Body of pancreas (tissue), 4 donors: Measurements from ENCODE around the gene RAMP1. TPM values are rescaled to one million over a fixed set of nuclear protein-coding genes. Genes with fewer than 3 reads are reported as not detected.

ENCODE experiments used
- ATAC-seq: fragments of 150-250 bp; one replicate; pipeline ENCODE4 v1.9.1; 2016
- DNase-seq, 4 donors: peaks; one replicate each; pipeline ENCODE4 v3.0.0-alpha.2; 2019
- H3K27ac ChIP-seq, 4 donors: fragments of 200-600 bp; sonication (generic); 1 replicate in 3 of 4; 2 replicates in 1 of 4; pipeline versions ENCODE4 v1.5.1 to v1.6.1; 2016 to 2019; ENCODE audit warnings: mild to moderate bottlenecking in 1 of 4, mixed read lengths in 1 of 4, moderate library complexity in 1 of 4
- H3K27me3 ChIP-seq, 2 donors: fragments of 200-600 bp; sonication (generic); one replicate each; pipeline ENCODE4 v1.6.0; 2016; ENCODE audit warnings: mild to moderate bottlenecking in 1 of 2
- H3K36me3 ChIP-seq, 2 donors: fragments of 200-600 bp; sonication (generic); replicated peaks in 1 of 2; 2 replicates each; pipeline ENCODE4 v1.5.1; 2016; ENCODE audit warnings: low read depth in 2 of 2; ENCODE audit not compliant: insufficient read depth in 1 of 2
- H3K4me1 ChIP-seq: fragments of 200-600 bp; sonication (generic); one replicate; pipeline ENCODE4 v1.6.0; 2016
- H3K4me3 ChIP-seq, 2 donors: fragments of 200-600 bp; sonication (generic); 1 replicate in 1 of 2; 2 replicates in 1 of 2; pipeline ENCODE4 v1.5.1; 2016 to 2019
- H3K9me3 ChIP-seq, 3 donors: fragments of 200-600 bp; sonication (generic); 1 replicate in 2 of 3; 2 replicates in 1 of 3; pipeline ENCODE4 v1.5.1; 2016
- POLR2A ChIP-seq, 3 donors: fragments of 450-650 bp; IDR thresholded peaks; one replicate each; pipeline ENCODE4 v1.6.1; 2016; ENCODE audit warnings: antibody characterized with exemption in 3 of 3, mild to moderate bottlenecking in 2 of 3
- WGBS, 2 donors: methylation state at CpG; one replicate each; pipeline ENCODE4 v1.1.5; 2017; 5-methylcytosine and 5-hydroxymethylcytosine counted together
- intact Hi-C: fragments of 100-400 bp; cut with DNase I; formaldehyde crosslinking; loops from one replicate; pipeline ENCODE4 v1.15.1; 2023
- total RNA-seq, 2 donors: library from RNA; depleted of rRNA; stranded (reverse); fragments of >200 nt; gene quantifications; one replicate each; pipeline ENCODE4 v1.1.0, GENCODE V29; 2016
- TF ChIP-seq, protein P1 (sequence below), 7 experiments: fragments of 450-650 bp in 4 of 7; fragments of 200-600 bp in 3 of 7; sonication (generic) in 3 of 7; IDR thresholded peaks; one replicate each; pipeline ENCODE4 v1.5.1; 2016 to 2019; ENCODE audit warnings: antibody characterized with exemption in 7 of 7

Gene RAMP1
- total RNA-seq, 2 donors from 2014 or later, result 74.2 to 85.4 TPM

DNA sequence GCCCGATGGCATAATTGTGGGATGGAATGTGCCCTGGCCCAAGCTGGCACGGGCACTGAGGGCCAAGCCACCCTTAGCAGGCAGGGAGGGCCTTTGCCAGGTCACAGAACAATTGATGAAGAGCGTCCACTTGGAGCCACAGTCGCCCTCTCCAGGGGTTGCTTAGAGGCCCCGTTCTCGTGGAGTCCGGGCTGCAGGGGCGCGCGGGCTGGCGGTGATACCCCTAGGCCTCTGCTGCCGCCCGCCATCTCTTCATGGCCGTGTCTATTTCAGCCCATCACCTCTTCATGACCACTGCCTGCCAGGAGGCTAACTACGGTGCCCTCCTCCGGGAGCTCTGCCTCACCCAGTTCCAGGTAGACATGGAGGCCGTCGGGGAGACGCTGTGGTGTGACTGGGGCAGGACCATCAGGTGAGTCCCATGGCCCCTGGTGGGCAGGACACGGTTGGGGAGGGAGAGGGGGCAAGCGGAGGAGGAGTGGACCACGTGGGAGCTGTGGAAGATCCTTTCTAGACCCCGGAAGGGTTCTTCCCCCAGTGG is 17.6 kb downstream of the RAMP1 start:
- no peaks in the 10 kb centered on the region for H3K9me3 ChIP-seq
- H3K36me3 ChIP-seq, result no peaks in the 10 kb centered on the region
- TF ChIP-seq, protein P1, sequence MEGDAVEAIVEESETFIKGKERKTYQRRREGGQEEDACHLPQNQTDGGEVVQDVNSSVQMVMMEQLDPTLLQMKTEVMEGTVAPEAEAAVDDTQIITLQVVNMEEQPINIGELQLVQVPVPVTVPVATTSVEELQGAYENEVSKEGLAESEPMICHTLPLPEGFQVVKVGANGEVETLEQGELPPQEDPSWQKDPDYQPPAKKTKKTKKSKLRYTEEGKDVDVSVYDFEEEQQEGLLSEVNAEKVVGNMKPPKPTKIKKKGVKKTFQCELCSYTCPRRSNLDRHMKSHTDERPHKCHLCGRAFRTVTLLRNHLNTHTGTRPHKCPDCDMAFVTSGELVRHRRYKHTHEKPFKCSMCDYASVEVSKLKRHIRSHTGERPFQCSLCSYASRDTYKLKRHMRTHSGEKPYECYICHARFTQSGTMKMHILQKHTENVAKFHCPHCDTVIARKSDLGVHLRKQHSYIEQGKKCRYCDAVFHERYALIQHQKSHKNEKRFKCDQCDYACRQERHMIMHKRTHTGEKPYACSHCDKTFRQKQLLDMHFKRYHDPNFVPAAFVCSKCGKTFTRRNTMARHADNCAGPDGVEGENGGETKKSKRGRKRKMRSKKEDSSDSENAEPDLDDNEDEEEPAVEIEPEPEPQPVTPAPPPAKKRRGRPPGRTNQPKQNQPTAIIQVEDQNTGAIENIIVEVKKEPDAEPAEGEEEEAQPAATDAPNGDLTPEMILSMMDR (IDR thresholded peaks at IDR 0.05), result no peak
- TF ChIP-seq POLR2A (IDR thresholded peaks at IDR 0.05), result no peak
- H3K4me1 ChIP-seq, result peaks cover 37% of the 10 kb centered on the region
- H3K27me3 ChIP-seq, result no peaks in the 10 kb centered on the region
- no peak overlapping the region for H3K4me3 ChIP-seq
- H3K27ac ChIP-seq, result no peak overlapping the region
- 91 to 92% methylated on average over 20 to 21 of the region's 23 CpGs for WGBS, 2 donors
- DNase-seq (peak in 1 of 4 donors; percentile 3), ATAC-seq (no peak)
- intact Hi-C loops, result no loop called here

DNA sequence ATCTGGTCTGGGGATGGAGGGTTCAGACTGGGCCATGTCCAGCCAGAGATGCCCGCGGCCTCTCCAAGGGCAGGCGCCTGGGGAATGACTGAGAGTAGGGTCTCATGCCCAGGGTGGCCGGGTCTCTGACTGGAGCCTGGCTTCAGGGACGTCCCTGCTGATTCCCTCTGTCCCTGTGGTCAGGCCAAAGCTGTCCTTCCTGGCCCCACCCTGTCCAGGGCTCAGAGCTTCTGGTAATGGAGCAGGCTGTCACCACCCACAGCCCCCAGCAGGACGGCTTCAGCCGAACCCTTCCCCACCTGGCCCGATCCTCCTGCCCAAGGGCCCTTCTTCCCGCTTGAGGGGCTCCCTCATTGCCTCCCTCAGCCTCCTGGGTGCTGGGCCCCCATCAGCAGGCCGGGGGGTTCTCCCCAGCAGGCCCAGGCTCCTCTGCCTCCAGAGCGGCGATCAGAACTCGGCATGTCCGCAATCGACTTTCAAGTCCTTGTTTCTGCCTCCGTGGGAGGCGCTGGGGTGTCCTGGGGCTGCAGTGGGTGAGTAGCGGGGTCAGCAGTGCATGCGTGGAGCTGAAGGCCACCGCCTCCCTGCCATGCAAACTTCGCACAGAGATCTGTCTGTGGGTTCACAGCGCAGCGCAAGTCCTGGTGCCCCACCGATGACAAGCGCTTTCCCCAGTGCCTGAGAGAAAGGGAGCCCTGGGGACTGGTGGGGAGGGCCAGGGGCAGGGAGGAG is 18.3 kb downstream of the RAMP1 start:
- ATAC-seq (no peak), DNase-seq (peak in 2 of 4 donors; percentile 3 to 6)
- no peak for TF ChIP-seq POLR2A (IDR thresholded peaks at IDR 0.05)
- TF ChIP-seq, protein P1 (IDR thresholded peaks at IDR 0.05), result no peak
- intact Hi-C loops, result no loop called here
- peak overlapping the region in 1 of 4 donors; percentile 44 for H3K27ac ChIP-seq
- 95 to 97% methylated on average over 16 to 18 of the region's 25 CpGs for WGBS, 2 donors
- H3K4me3 ChIP-seq, result no peak overlapping the region
- no peaks in the 10 kb centered on the region for H3K27me3 ChIP-seq
- no peaks in the 10 kb centered on the region for H3K9me3 ChIP-seq
- peaks cover 37% of the 10 kb centered on the region for H3K4me1 ChIP-seq
- H3K36me3 ChIP-seq, result no peaks in the 10 kb centered on the region

DNA sequence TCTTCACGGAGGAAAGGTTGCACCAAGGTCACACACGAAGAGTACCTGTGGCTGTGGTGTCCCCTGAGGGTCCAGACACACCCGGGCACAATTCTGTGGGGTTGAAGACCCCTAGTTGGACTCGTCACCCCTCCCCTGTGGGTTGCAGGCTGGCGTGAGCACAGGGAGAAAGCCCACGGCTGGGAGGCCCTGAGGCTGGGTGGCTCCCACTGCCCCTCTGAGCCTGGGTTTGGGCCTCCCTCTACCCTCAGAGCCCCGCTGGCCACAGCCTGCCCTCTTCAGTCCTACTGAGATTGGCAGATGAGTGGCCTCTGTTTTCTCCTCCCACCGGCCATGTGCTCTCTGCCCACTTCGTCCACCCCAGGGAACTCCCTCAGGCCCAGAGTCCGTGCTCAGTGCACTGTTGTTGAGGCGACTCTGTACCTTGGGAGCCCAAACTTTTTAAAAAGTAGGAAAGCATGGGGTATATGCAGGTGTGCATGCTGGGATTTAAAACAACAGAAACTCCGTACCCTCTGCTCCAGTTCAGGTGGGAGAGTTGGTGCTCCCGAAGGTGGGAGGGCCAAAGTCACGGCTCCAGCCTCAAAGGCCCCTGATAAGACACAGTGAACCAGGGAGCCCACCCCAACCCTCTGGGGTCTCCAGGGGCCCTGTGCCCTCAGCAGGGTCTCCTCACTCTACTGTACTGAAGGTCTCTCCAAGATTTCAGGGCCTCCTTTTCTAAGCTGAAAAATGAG is 19.1 kb downstream of the RAMP1 start:
- H3K9me3 ChIP-seq, result no peaks in the 10 kb centered on the region
- TF ChIP-seq, protein P1 (IDR thresholded peaks at IDR 0.05), result no peak
- no peak for TF ChIP-seq POLR2A (IDR thresholded peaks at IDR 0.05)
- intact Hi-C loops, result no loop called here
- ATAC-seq, result no peak
- H3K4me3 ChIP-seq, result no peak overlapping the region
- WGBS, 2 donors, result 90 to 94% methylated on average over 7 to 14 of the region's 14 CpGs
- H3K27me3 ChIP-seq, result no peaks in the 10 kb centered on the region
- H3K4me1 ChIP-seq, result peaks cover 37% of the 10 kb centered on the region
- H3K27ac ChIP-seq, result peak overlapping the region in 2 of 4 donors; percentile 3 to 44
- DNase-seq, result peak in 1 of 4 donors; percentile 3
- H3K36me3 ChIP-seq, result no peaks in the 10 kb centered on the region

DNA sequence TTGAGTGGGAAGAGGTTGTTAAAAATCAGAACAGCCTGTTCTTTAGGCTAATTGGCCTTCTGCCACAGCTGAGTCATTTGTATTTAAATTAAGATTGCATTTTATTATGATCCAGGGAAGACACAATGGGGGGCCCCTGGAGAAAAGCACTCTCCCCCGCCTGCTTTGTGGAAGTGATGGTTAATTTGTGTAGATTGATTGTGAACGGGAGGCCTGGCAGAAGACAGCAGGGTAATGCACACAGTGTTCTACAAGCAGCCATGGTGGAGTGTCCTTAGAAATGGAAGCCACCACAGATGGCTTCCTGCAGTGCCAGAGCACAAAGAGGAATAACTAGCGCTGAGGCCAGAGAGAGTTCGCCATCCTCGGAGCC is 19.6 kb downstream of the RAMP1 start:
- Histone ChIP-seq H3K4me1 (peaks cover 31% of the 10 kb centered on the region), H3K4me3 (no peak overlapping the region), H3K27me3 (no peaks in the 10 kb centered on the region), H3K27ac (peak overlapping the region in 2 of 4 donors; percentile 3 to 44), H3K36me3 (no peaks in the 10 kb centered on the region), H3K9me3 (no peaks in the 10 kb centered on the region)
- no peak for ATAC-seq
- 91 to 96% methylated on average over 5 of the region's 5 CpGs for WGBS, 2 donors
- TF ChIP-seq, protein P1 (IDR thresholded peaks at IDR 0.05), result no peak
- TF ChIP-seq POLR2A (IDR thresholded peaks at IDR 0.05), result no peak
- intact Hi-C loops, result no loop called here
- peak in 1 of 4 donors; percentile 2 for DNase-seq
